Calu3 (cell line): ENCODE data around the gene CCNYL1. TPM values are rescaled to one million over a fixed set of nuclear protein-coding genes. Genes with fewer than 3 reads are reported as not detected.

Source experiments
- BruUV-seq: library from RNA; stranded (reverse); fragments of 400-500 nt; replicated peaks from 2 replicates; lab custom pipeline; 2021; lab: Mats Ljungman, UMichigan
- CTCF ChIA-PET: fragments of 300-600 bp; sonication (Branson Sonifier 250); formaldehyde crosslinking; loops from one replicate; lab custom pipeline; 2022; ENCODE audit warnings: antibody characterized with exemption; lab: Charles Lee
- DNase-seq: peaks from one replicate; pipeline ENCODE4 v3.0.0; 2022
- H3K27ac Mint-ChIP-seq: one replicate; pipeline ENCODE4 v1.8.0; 2022; ENCODE audit warnings: mixed read lengths; ENCODE audit not compliant: unreplicated experiment
- H3K27me3 Mint-ChIP-seq: one replicate; pipeline ENCODE4 v1.8.0; 2022; ENCODE audit warnings: mixed read lengths; ENCODE audit not compliant: unreplicated experiment
- H3K36me3 Mint-ChIP-seq: one replicate; pipeline ENCODE4 v1.8.0; 2022; ENCODE audit warnings: mild to moderate bottlenecking, moderate library complexity, mixed read lengths; ENCODE audit not compliant: insufficient read depth, unreplicated experiment
- H3K4me1 Mint-ChIP-seq: one replicate; pipeline ENCODE4 v1.8.0; 2022; ENCODE audit warnings: mild to moderate bottlenecking, low read depth, mixed read lengths; ENCODE audit not compliant: unreplicated experiment
- H3K4me3 Mint-ChIP-seq: one replicate; pipeline ENCODE4 v1.8.0; 2022; ENCODE audit warnings: mild to moderate bottlenecking, low read depth, moderate library complexity, mixed read lengths; ENCODE audit not compliant: unreplicated experiment
- H3K9me3 Mint-ChIP-seq: one replicate; pipeline ENCODE4 v1.8.0; 2022; ENCODE audit warnings: low read depth, mixed read lengths; ENCODE audit not compliant: unreplicated experiment
- CTCF ChIP-seq: fragments of 200-600 bp; IDR thresholded peaks from one replicate; pipeline ENCODE4 v1.8.0; 2022; ENCODE audit warnings: antibody characterized with exemption; ENCODE audit not compliant: unreplicated experiment
- intact Hi-C: fragments of 100-400 bp; cut with micrococcal nuclease; formaldehyde crosslinking; loops from one replicate; pipeline ENCODE4 v1.10.0; 2022; ENCODE audit not compliant: unreplicated experiment
- total RNA-seq: library from RNA; stranded (reverse); gene quantifications from 2 replicates; pipeline ENCODE4 v1.2.3, GENCODE V29; 2022

CCNYL1 gene
- total RNA-seq, 1 experiment from 2014 or later: 13.7 TPM

GRCh38 chr2:207791579-207792243 is 80.3 kb downstream of the CCNYL1 start:
- no peak overlapping the region for H3K4me3 Mint-ChIP-seq
- CTCF ChIA-PET: interaction anchor here (0.5 to 0.9 kb wide), 5 partner anchors 9 to 144 kb away, joined by 3 to 11 read pairs (median 3); no protein-coding TSS in a partner anchor
- H3K27me3 Mint-ChIP-seq: no peaks in the 10 kb centered on the region
- H3K9me3 Mint-ChIP-seq: no peaks in the 10 kb centered on the region
- intact Hi-C loops: no loop called here
- BruUV-seq: no TSS peak
- no peak for TF ChIP-seq CTCF
- no peak overlapping the region for H3K27ac Mint-ChIP-seq
- H3K36me3 Mint-ChIP-seq: no peaks in the 10 kb centered on the region
- peaks cover 16% of the 10 kb centered on the region for H3K4me1 Mint-ChIP-seq
- DNase-seq: no peak

- TSS peak; percentile 91 for BruUV-seq
- peak overlapping the region; percentile 86 for H3K27ac Mint-ChIP-seq
- TF ChIP-seq CTCF: no peak
- H3K4me1 Mint-ChIP-seq: peaks cover 21% of the 10 kb centered on the region
- no peaks in the 10 kb centered on the region for H3K36me3 Mint-ChIP-seq
- DNase-seq: peak; percentile 52
- no peak overlapping the region for H3K4me3 Mint-ChIP-seq
- no peaks in the 10 kb centered on the region for H3K9me3 Mint-ChIP-seq
- CTCF ChIA-PET: interaction anchor here (0.5 to 0.9 kb wide), 5 partner anchors 9 to 55 kb away, joined by 3 to 8 read pairs (median 3); no protein-coding TSS in a partner anchor
- H3K27me3 Mint-ChIP-seq: no peaks in the 10 kb centered on the region
- intact Hi-C loops: no loop called here
These were observed 80.9 kb downstream of the CCNYL1 start for GRCh38 chr2:207792244-207792785.

- CTCF ChIA-PET: interaction anchor here (0.6 to 1.1 kb wide), 5 partner anchors 13 to 164 kb away, joined by 3 to 6 read pairs (median 3); no protein-coding TSS in a partner anchor
- BruUV-seq: no TSS peak
- H3K4me1 Mint-ChIP-seq: peaks cover 18% of the 10 kb centered on the region
- H3K27me3 Mint-ChIP-seq: no peaks in the 10 kb centered on the region
- H3K4me3 Mint-ChIP-seq: no peak overlapping the region
- H3K36me3 Mint-ChIP-seq: no peaks in the 10 kb centered on the region
- H3K9me3 Mint-ChIP-seq: no peaks in the 10 kb centered on the region
- TF ChIP-seq CTCF: no peak
- intact Hi-C loops: loop anchor here (5.0 kb wide), 1 partner anchor 51 kb away; no protein-coding TSS in a partner anchor
- peak overlapping the region; percentile 69 for H3K27ac Mint-ChIP-seq
- peak; percentile 43 for DNase-seq
These were observed 85.3 kb downstream of the CCNYL1 start for GRCh38 chr2:207796585-207797350.

- Mint-ChIP-seq H3K9me3 (no peaks in the 10 kb centered on the region), H3K27ac (no peak overlapping the region), H3K4me1 (peaks cover 31% of the 10 kb centered on the region), H3K36me3 (no peaks in the 10 kb centered on the region), H3K4me3 (no peak overlapping the region), H3K27me3 (no peaks in the 10 kb centered on the region)
- no peak for DNase-seq
- CTCF ChIA-PET: interaction anchor here (0.8 to 1.0 kb wide), 2 partner anchors 9 to 31 kb away, joined by 3 to 7 read pairs; no protein-coding TSS in a partner anchor
- no peak for TF ChIP-seq CTCF
- BruUV-seq: no TSS peak
- intact Hi-C loops: no loop called here
These were observed 89.8 kb downstream of the CCNYL1 start for GRCh38 chr2:207801259-207801658.
